Left lung (tissue), 10 donors: ENCODE results near the gene CRYGN. TPM values are rescaled to one million over a fixed set of nuclear protein-coding genes. Genes with fewer than 3 reads are reported as not detected.

ENCODE experiments used
- ATAC-seq: fragments of 200-7000 bp; cut with Tn5 transposase; one replicate; pipeline ENCODE4 v1.9.1; 2020; ENCODE audit warnings: moderate library complexity
- DNase-seq, 4 donors: peaks; one replicate each; pipeline ENCODE4 v3.0.0-alpha.2; 2013 to 2020
- H3K27ac ChIP-seq, 2 donors: fragments of 200-600 bp; sonication (generic) in 1 of 2; one replicate each; pipeline versions ENCODE4 v1.5.0 to v1.8.0; 2020 to 2021
- H3K27me3 ChIP-seq, 2 donors: fragments of 200-600 bp; sonication (generic) in 1 of 2; one replicate each; pipeline versions ENCODE4 v1.5.0 to v1.8.0; 2020 to 2021
- H3K36me3 ChIP-seq, 2 donors: fragments of 200-600 bp; sonication (generic) in 1 of 2; one replicate each; pipeline versions ENCODE4 v1.5.0 to v1.8.0; 2020 to 2021
- H3K4me1 ChIP-seq, 2 donors: fragments of 200-600 bp; one replicate each; pipeline ENCODE4 v1.8.0; 2021
- H3K4me3 ChIP-seq, 2 donors: fragments of 200-600 bp; sonication (generic) in 1 of 2; one replicate each; pipeline versions ENCODE4 v1.5.0 to v1.8.0; 2020 to 2021; ENCODE audit warnings: mild to moderate bottlenecking in 1 of 2
- H3K9me3 ChIP-seq, 2 donors: fragments of 200-600 bp; sonication (generic) in 1 of 2; one replicate each; pipeline versions ENCODE4 v1.5.0 to v1.8.0; 2020 to 2021
- intact Hi-C, 2 donors: fragments of 100-400 bp; cut with DNase I; formaldehyde crosslinking; loops; one replicate each; pipeline versions ENCODE4 v1.11.2 to v1.14.2; 2022
- polyA plus RNA-seq, 6 donors: library from polyadenylated mRNA; unstranded; fragments of 120-200 nt; gene quantifications; one replicate each; pipeline ENCODE4 v1.2.1, GENCODE V29; 2013; ENCODE audit not compliant: insufficient read length in 6 of 6
- total RNA-seq, 2 donors: library from RNA; stranded (reverse); fragmentation: NEBNext Ultra II Directional; extraction: Animal tissue kit (Norgen Biotek cat#: 25700); gene quantifications; one replicate each; pipeline ENCODE4 v1.2.1, GENCODE V29; 2021
- TF ChIP-seq, protein P1 (sequence below), 2 donors: fragments of 200-600 bp; sonication (generic) in 1 of 2; IDR thresholded peaks; one replicate each; pipeline versions ENCODE4 v1.5.0 to v1.8.0; 2021; ENCODE audit warnings: antibody characterized with exemption in 2 of 2
- donor health status: DM: no; HTN: yes; CAD: no.
- donor health status: DM: no; HTN: no; CAD: no.

Gene CRYGN
- total and polyA plus RNA-seq, 8 donors: 0.34 to 0.75 (median 0.56) TPM; not detected in 2

DNA sequence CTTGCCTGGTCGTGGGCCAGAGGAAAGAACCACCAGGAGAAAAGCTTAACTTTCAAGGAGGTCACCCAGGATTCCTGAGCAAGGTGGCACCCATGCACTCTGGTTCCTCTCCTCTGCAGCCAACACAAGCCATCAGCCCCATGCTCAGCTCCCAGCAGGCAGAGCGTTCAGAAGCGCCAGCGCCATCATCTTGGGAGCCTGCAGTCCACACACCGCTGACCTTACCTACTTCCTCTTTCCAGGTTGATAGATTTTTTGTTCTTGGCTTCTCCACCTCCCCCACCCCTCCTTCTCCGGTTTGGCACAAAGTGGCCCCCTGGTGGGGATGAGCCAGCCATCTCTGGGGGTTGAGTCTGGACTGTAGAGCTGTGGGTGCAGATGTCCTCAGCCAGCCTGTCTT lies 28.4 kb downstream of the CRYGN start:
- no peak overlapping the region for H3K27ac ChIP-seq
- TF ChIP-seq, protein P1, sequence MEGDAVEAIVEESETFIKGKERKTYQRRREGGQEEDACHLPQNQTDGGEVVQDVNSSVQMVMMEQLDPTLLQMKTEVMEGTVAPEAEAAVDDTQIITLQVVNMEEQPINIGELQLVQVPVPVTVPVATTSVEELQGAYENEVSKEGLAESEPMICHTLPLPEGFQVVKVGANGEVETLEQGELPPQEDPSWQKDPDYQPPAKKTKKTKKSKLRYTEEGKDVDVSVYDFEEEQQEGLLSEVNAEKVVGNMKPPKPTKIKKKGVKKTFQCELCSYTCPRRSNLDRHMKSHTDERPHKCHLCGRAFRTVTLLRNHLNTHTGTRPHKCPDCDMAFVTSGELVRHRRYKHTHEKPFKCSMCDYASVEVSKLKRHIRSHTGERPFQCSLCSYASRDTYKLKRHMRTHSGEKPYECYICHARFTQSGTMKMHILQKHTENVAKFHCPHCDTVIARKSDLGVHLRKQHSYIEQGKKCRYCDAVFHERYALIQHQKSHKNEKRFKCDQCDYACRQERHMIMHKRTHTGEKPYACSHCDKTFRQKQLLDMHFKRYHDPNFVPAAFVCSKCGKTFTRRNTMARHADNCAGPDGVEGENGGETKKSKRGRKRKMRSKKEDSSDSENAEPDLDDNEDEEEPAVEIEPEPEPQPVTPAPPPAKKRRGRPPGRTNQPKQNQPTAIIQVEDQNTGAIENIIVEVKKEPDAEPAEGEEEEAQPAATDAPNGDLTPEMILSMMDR (IDR thresholded peaks at IDR 0.05): no peak
- intact Hi-C loops: no loop called here
- no peak for ATAC-seq
- peaks cover 13 to 35% of the 10 kb centered on the region in 2 donors for H3K4me1 ChIP-seq
- H3K36me3 ChIP-seq: no peaks in the 10 kb centered on the region
- no peak overlapping the region for H3K4me3 ChIP-seq
- DNase-seq: no peak
- peaks cover 33 to 68% of the 10 kb centered on the region in 2 donors for H3K27me3 ChIP-seq
- H3K9me3 ChIP-seq: no peaks in the 10 kb centered on the region

DNA sequence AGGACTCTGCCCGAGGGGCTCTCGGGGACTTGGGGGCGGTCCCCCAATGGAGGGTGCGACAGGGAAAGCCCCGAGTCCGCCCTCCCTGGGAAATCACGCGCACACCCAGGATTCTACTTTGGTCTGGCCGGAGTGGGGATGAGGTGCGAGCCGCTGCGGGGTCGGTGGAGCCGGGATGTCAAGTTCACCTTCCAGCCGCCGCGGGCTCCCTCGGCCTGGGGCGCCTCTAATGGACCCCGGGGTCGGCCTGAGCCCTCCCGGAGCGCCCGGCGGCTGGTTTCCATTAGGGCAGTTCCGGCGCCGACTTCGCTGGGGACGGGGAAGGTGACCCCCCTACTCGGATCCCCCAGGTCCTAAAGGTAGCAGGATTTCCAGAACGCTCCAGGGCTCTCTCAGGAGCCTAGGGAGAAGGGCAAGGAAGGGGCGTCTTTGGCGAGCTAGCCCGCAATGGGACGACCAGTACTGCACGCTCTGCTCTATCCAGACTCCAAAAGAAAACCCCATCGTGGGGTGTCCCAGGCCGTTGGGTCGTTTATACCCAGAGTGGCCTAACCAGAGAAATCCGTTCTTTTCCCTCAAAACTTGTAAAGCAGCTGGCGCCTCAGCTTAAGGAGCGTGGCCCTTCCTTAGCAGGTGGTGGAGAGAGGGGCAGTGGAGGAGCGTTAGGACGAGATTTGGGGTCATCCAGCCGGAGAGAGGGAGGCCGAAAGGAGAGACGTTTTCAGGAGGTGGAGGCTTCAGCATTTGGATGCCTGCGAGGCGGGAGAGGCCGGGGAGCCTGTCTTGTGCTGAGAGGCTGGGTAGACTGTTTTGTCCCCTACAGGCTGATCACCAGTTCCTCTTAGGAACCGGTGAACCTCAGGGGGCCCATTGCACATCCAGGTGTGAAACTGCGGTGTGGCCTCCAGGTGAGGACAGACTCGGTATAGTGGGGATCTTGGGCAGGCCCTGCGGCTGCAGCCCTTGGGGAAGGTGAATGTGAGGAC lies 29.2 kb downstream of the CRYGN start:
- H3K4me1 ChIP-seq: peaks cover 13 to 26% of the 10 kb centered on the region in 2 donors
- H3K9me3 ChIP-seq: no peaks in the 10 kb centered on the region
- H3K4me3 ChIP-seq: peak overlapping the region; percentile 9 to 34
- peak; percentile 15 for ATAC-seq
- H3K27ac ChIP-seq: no peak overlapping the region
- DNase-seq: peak in 2 of 4 donors; percentile 61 to 79
- peaks cover 33 to 73% of the 10 kb centered on the region in 2 donors for H3K27me3 ChIP-seq
- TF ChIP-seq, protein P1 (IDR thresholded peaks at IDR 0.05): no peak
- H3K36me3 ChIP-seq: no peaks in the 10 kb centered on the region
- intact Hi-C loops: no loop called here

DNA sequence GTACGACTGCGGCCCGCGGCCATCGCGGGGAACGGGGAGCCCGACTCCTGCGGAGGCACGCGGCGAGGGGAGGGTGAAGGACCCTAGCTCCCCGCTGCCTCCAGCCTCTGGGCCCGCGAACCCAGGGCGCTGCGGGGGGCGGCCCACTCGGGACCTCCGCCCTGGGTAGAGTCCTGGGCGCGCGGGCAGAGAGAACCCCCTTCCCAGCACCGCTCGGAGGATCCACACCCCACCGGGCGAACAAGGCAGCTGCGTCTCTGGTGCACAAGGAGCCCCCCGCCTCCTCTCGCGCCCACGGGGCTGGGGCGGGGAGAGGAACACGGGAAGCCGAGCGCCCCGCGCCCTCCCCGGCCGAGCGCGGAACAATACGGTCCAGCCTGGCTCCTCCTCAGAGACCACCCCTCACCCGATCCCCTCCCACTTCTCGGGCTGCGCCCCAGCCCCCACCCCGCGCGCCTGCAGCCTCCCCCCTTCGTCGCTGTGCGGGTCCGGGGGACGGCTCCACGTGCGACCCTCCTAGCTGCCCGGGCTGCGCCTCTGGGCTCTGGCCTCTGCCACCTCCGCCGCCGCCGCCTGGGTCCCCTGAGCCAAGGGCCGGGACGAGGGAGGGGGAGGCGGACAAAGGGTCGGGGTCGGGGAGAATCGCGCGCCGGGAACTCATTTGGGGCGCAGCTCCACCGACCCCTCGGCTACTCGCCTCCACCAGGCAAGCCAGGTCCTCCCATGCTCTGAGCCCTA lies 30.1 kb downstream of the CRYGN start, which contains the start of gene WDR86:
TSS of gene WDR86 (minus strand) at position 372 of the 738 bp plus-strand sequence. CDS start 449 bp downstream, outside the sequence.
- DNase-seq (peak in 2 of 4 donors; percentile 77 to 86), ATAC-seq (peak; percentile 23)
- peaks cover 33 to 82% of the 10 kb centered on the region in 2 donors for H3K27me3 ChIP-seq
- H3K4me1 ChIP-seq: peaks cover 13 to 24% of the 10 kb centered on the region in 2 donors
- no peaks in the 10 kb centered on the region for H3K36me3 ChIP-seq
- H3K4me3 ChIP-seq: peak within 1 kb of the TSS; percentile 9 to 34
- intact Hi-C loops: no loop called here
- H3K27ac ChIP-seq: peak within 1 kb of the TSS in 1 of 2 donors; percentile 55
- TF ChIP-seq, protein P1 (IDR thresholded peaks at IDR 0.05): no peak
- H3K9me3 ChIP-seq: no peaks in the 10 kb centered on the region

DNA sequence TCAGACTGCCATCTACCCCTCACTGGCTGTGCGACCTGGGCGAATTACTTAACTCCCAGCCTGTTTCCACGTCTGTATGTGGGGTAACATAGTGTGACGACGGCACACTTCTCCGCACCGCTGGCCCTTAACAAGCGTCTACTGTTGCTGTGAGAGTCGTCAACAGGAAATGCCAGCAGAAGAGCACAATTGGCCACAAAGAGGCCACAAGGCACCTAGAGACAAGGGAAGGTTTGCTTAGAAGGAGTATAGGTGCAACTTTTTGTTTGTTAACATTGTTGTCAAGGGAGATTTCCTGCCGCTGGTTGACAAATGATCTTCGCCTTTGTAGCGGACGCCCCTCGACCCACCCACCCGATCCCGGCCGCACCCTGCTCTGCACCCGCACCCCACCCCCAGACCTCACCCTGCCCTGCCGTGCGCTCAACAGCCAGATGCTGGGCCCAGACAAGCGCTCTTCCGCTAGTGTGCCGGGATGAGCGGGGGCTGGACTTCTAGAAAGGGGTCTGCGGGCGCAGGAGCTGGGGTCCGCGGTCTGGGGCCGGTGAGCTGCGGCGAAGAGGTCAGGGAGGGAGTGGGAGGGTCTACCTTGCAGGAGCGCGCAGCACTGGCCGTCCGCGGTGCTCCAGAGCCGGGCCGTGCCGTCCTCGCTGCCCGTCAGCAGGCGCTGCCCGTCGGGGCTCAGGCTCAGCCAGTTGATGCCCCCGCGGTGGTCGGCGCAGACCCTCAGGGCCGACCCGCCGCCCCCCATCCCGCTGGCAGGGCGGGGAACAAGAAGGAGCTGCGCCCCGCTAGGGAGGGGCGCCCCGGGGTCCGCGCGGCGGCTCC lies 30.9 kb downstream of the CRYGN start:
- ATAC-seq (peak; percentile 24), DNase-seq (peak in 2 of 4 donors; percentile 57 to 76)
- peaks cover 33 to 83% of the 10 kb centered on the region in 2 donors for H3K27me3 ChIP-seq
- TF ChIP-seq, protein P1 (IDR thresholded peaks at IDR 0.05): no peak
- intact Hi-C loops: no loop called here
- H3K4me1 ChIP-seq: peaks cover 13 to 30% of the 10 kb centered on the region in 2 donors
- H3K9me3 ChIP-seq: no peaks in the 10 kb centered on the region
- H3K4me3 ChIP-seq: peak overlapping the region in 1 of 2 donors; percentile 34
- H3K36me3 ChIP-seq: no peaks in the 10 kb centered on the region
- H3K27ac ChIP-seq: peak overlapping the region in 1 of 2 donors; percentile 55
